ENCODE measurements around the gene DUSP10.

GRCh38 chr1:221776495-221777301 lies 34.8 kb upstream of the DUSP10 start:
- TF ChIP-seq CTCF (IDR thresholded peaks at IDR 0.05) (no peak), POLR2AphosphoS5 (IDR thresholded peaks at IDR 0.05) (no peak), POLR2A (IDR thresholded peaks at IDR 0.05) (no peak)
